Left renal pelvis (tissue), 4 donors: ENCODE data around the gene MIEN1. TPM values are rescaled to one million over a fixed set of nuclear protein-coding genes. Genes with fewer than 3 reads are reported as not detected.
"Not testable (repeated sequence)": the region's sequence is repeated elsewhere in the genome, so short reads cannot be mapped to it uniquely, and the experiment has no call there.

Experiments
- DNase-seq, 4 donors: peaks; one replicate each; pipeline ENCODE4 v3.0.0-alpha.2; 2013; ENCODE audit warnings: low read depth in 4 of 4, low spot score in 3 of 4
- polyA plus RNA-seq, 4 donors: library from polyadenylated mRNA; unstranded; fragments of 120-200 nt; gene quantifications; one replicate each; pipeline ENCODE4 v1.2.1, GENCODE V29; 2013; ENCODE audit not compliant: insufficient read length in 4 of 4

The MIEN1 gene
- polyA plus RNA-seq, 4 donors = 19.6 to 37.8 (median 34.2) TPM

DNA sequence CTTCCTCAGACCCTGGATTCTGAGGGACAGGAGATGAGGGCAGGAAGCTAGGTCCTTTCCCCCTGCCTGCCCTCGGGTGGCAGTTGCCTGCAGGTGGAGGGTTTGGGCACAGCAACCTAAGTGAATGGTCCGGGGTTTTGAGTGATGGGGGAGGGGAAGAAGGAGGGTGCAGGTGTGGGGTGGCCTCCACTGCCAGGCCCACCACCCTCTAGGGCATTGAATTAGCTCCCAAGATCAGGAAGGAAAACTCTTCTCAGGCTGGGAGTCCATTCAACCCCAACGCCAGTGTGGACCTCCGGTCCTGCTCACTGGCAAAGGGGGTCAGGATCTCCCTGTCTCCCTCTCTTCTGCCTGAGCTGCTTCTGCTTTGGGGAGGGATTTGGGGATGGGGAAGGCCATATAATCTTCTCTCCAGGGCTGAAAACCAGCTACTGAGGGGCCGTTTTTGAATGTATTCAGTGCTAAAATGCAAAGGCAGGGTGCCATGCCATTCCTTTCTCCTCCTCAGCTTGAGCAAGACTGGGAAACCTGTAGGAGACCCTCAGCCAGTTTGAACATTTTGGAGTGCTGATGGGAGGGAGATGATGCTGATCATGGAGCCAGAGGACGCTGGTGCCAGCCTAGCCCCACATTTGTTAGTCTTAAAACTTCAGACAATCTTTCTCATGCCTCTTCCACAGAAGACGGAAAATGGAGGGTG lies 26.2 kb upstream of the MIEN1 start:
- DNase-seq = no peak

DNA sequence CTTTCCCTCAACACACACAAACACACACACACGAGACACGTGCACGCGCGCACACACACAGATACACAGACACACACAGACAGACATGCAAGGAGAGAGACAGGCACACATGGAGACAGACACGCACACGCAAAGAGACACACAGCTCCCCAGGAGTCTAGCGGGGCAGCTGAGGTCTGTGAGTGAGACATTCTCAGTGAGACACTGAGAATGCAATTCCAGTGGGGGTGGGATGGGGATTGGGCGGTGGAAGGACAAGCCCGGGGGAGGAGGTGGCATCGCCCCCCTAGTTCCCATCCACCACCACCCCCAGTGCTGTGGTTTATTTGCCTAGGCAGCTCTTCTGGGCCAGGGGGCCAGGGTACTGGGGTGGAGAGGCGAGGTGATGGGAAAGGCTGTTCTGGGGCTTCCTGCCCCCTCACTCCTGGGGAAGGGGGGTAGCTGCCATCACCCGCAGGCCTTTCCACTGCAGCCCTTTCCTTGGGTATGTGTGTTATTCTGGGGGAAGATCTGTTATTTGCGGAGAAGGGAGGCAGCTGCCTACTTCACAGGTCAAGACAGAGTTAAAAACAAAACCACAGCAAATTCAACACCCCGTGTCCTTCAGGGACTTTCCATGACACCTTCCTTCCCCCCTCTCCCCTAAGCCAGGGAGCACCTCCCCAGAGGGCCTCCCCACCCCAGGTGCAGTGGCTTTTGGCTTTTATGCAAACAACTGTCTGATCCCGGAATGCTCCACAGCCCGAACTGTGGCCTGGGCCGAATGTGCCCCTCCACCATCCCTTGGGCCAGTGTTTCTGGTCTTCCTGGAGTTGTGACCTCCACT lies 25.4 kb upstream of the MIEN1 start:
- DNase-seq = no peak

DNA sequence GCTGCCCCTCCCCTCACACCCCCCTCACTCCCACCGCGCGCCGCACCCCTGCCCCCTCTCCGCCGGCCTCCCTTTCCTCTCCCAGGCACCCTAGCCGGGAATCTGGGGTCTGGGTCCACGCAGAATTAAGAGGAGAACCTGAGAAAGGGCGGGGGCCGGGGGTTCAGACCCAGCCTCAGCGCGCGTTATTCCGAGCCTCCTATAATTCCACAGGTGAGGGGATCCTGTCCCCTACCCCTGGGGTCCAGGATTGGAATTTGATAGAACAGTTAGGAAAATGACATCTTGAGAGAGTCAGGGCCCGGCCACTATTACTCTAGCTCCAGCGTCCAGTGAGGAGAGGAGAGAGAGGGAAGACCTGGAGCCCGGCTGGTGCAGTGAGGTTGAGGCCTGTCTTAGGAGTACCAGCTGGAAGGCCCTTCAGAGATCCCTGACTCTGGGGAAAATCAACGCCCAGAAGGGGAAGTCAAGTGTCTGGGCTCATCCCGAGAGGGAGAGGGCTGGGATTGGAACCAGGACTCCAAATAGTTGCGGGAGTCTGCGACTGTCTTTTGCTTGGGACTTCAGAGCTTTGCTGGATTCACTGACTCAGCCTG lies 24.7 kb upstream of the MIEN1 start:
- no peak for DNase-seq

DNA sequence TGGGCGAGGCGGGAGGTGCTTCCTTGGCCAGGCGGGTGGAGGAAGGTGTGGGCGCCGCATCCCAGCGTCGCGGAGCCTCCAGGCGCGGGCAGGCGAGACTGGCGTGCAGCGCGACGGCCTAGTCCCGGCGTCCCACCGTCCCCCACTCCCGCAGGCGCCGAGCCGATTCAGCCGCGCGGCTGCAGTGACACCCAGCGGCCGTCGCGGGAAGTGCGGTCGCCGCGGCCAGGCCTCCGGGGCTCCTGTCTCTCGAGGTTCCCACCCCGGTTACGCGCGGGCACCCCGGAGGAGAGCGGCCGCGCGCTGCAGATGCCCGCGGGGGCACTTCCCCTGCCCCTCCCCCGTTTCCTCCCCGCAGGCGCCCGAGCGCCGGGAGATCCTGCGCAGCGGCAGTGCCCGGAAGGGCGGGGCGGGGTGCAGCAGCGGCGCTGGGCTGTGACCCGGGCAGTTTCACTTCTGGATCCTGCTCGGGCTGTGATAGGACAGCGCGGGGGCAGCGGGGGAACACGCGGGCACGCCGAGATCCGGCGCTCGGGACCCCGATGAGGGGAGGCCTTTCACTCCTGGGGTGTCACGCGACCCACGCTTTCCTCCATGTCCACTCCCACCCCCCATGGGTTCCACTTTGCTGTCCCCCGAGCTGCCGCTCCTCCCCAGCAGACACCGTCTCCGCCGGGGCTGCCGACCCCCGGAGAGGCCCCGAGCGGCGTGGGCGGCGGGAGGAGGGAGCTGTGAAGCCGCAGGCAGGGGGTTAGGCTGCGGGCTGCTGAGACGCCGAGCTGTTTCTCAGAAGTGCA lies 24.0 kb upstream of the MIEN1 start:
- DNase-seq = peak in 1 of 4 donors; percentile 77

DNA sequence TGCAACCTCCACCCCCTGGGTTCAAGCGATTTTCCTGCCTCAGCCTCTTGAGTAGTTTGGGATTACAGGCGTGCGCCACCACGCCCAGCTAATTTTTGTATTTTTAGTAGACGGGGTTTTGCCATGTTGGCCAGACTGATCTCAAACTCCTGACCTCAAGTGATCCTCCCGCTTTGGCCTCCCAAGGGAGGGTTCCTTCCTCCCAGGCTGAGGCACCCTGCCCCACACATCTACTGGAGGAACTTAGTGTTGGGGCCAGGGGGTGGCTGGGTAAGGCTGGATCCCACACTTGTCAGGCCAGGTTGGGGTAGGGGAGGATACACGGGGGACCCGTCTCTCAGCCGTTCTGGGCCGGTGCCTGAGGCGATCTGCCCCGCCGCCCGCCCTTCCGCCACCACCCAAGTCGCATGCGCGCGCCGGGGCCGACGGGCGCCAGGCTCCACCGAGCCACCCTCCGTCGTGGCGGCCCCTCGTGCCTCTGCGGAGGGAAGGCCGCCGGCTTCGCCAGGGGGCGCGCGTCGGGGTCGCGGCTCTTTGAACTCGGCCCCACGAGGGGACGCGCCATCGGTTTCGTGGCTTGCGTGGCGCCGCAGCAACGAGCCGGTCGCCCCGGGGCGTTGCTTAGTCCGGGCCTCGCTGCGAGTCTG lies 23.3 kb upstream of the MIEN1 start:
- no peak for DNase-seq

DNA sequence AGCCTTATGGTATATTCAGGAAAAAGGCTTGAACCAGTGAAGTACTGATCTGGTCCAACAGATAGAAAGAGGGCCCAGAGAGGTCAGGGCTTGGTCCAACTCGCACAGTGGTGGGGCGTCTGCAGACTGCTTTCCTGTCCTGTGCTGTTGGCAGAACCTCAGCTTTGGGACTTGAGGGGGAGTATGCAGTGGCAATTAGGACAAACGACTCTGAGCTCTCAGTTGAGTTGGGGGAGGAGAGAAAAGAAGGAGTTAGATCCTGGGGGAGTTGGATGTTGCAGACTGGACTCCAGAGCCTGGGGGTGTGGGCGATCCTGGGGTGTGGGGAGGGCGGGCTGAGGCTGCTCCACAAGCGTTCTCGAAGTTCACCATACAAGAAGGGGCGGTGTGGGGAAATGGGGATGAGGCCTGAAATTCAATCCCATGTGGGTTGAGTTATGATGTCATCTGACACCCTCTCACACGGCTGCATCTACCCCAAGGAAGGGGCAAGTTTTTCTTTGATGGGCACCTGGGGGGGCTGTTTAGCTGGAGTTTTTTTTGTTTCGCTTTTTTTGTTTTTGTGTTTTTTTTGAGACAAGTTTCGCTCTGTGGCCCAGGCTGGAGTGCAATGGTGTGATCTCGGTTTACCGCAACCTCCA lies 22.0 kb upstream of the MIEN1 start:
- DNase-seq = no peak

DNA sequence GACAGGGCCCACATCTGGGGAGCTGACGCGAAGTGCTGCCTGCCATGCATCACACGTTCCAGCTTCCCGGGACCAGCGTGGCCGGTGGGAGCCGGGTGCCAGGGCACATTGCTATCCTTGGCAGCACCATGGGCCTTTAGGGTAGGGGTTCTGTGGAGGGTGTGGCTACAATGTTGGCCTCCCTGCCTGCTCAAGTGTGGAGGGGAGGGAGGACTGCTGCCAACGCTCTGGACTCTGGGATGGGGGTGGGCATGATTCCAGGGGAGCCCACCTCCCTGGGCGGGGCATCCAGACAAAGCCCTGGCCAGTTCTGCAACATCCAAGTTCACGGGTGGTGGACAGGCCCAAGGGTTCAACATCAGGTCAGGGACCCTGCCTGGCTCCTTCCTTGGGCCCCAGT lies 21.3 kb upstream of the MIEN1 start:
- DNase-seq = no peak

DNA sequence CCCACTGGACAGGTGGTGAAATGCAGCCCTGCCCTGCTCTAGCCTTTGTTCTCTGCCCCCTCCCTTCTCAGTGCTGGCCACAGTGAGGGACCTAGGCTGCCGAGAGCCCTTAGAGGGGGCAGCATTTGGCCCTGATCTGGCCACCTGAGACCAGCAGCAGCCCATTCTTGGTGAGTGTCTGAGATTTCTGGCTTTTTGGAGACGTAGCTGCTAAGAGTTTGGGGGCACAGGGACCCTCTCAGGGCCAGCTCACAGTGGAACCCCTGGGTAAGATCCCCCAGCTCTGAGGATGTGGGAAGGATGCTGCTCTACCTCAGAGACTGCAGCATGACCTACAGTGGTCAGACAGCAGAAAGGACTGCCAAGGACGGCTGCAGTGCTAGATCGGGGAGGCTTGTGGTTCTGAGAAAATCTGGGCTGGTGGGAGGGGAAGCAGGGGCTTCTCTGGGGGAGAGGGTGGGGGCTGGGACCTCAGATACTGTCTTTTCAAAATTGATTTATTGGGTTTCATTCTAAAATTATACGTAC lies 20.7 kb upstream of the MIEN1 start:
- DNase-seq = no peak

DNA sequence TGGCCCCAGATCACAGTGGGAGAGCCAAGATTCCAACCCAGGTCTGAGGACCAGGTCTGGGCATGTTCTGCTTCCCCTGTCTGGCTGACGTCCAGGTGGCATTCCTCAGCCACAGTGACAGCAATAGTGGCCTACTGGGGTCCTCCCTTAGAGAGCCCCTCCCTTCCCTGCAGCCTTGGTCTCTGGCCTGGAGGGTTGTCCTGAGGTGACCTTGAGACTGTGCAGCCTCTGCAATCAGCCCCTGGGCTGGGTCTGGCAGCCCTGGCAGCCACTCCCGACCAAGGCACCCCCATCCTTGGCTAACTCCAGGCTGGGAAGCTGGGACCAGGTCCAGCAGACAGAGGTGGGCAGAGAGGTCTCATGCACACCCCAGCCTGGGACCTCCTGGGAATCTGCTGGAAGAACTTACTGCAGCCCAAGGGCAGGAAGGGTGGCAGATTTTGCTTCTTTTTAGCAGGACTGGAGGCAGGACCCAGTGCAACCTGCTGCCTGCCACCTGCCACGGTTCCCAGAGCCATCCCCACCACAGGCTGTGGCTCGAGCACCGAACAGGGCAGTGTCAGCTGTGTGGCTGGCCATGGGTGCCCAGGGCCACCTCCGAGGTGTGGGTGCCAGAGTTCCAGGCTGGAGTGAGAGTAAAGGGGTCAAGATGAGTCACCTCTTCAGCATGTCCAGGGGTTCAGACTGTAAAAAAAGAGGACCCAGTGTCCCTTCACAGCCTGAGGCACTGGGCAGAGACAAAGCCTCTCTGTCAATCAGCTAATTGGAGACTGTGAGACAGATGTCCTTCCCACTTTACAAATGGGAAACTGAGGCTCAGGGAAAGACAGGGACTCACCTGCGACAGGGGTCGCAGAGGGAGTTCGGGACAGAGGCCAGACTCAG lies 20.0 kb upstream of the MIEN1 start:
- DNase-seq = no peak

DNA sequence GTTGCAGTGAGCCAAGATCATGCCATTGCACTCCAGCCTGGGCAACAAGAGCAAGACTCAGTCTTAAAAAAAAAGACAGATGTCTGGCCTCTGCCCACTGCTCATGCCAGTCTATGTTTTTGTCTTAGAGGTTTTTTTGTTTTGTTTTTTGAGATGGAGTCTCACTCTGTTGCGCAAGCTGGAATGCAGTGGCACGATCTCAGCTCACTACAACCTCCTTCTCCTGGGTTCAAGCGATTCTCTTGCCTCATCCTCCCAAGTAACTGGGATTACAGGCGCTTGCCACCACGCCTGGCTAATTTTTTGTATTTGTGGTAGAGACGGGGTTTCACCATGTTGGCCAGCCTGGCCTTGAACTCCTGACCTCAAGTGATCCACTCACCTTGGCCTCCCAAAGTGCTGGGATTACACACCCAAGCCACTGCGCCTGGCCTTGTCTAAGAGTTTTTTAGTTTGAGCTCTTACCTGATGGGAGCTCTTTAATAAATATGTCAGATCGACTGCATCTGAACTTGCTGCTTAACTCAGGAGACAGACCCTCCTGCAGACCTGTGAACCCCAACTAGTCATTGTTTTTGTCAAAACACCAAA lies 18.2 kb upstream of the MIEN1 start:
- not testable (repeated sequence) for DNase-seq

DNA sequence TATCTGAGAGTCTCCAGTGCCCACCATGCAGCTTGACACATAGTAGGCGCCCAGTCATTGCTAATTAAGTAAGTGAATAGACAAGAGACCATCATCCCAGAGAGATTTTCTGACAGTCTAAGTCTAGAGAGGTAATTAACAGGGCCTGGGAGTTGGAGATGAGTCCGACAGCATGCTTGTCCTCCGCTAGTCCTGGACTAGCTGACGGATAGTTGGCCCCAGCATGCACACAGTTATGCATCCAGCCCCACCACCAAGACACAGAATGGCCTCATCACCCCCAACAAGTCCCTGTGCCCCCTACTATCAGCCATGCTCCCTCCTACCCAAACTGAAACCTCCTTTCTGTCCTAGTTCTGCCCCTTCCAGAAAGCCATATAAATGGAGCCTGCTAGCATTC lies 17.4 kb upstream of the MIEN1 start:
- no peak for DNase-seq

DNA sequence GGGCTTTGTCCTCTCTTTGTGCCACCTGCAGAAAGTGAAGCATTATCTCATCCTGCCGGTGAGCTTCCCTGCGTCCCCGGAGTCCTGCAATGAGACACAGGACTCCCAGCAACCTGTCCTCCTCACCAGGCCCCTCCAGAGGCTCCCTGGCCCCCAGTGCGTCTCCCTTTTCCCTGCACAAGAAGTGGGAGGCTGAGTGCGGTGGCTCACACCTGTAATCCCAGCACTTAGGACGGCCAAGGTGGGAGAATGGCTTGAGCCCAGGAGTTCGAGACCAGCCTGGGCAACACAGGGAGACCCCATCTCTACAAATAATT lies 15.8 kb upstream of the MIEN1 start:
- no peak for DNase-seq

DNA sequence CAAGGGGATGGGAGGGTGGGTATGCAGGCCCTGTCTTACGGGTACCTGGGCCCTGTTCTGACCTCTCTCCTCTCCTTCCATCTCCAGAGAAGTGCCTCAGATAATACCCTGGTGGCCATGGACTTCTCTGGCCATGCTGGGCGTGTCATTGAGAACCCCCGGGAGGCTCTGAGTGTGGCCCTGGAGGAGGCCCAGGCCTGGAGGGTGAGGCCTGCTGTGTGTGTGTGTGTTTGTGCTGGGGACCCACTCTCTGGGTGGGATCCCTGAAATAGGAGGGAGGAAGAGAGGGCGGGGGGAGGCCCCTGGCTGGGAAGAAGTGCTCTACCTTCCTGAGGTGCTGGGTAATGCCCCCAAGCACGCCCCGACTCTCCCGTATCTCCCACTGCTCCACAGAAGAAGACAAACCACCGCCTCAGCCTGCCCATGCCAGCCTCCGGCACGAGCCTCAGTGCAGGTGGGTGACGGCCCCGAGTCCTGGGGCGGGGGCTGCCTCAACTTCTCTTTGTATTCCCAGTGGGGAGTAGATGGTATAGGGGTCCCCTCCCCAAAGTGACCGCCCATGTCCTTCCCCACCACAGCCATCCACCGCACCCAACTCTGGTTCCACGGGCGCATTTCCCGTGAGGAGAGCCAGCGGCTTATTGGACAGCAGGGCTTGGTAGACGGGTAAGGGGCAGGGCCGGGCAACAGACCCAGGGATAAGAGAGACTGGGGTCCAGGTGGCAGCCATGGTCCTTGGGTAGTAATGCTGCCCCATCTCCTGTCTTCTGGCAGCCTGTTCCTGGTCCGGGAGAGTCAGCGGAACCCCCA lies 15.2 kb upstream of the MIEN1 start:
- DNase-seq = no peak

DNA sequence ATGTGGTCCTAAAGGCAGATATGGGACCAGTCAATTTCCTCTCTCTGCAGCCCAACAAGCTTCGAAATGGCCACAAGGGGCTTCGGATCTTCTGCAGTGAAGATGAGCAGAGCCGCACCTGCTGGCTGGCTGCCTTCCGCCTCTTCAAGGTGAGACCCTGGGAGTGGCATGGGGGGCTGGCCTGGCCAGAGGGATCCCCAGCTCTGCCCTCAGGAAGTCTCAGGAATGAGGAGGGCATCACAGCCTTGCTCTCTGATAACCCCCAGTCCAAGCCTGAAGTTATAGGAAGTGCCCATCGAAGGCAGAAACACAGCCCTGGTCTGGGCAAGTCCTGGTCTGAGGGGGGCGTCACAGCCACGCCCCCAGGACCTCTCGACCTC lies 14.5 kb upstream of the MIEN1 start:
- DNase-seq = no peak

DNA sequence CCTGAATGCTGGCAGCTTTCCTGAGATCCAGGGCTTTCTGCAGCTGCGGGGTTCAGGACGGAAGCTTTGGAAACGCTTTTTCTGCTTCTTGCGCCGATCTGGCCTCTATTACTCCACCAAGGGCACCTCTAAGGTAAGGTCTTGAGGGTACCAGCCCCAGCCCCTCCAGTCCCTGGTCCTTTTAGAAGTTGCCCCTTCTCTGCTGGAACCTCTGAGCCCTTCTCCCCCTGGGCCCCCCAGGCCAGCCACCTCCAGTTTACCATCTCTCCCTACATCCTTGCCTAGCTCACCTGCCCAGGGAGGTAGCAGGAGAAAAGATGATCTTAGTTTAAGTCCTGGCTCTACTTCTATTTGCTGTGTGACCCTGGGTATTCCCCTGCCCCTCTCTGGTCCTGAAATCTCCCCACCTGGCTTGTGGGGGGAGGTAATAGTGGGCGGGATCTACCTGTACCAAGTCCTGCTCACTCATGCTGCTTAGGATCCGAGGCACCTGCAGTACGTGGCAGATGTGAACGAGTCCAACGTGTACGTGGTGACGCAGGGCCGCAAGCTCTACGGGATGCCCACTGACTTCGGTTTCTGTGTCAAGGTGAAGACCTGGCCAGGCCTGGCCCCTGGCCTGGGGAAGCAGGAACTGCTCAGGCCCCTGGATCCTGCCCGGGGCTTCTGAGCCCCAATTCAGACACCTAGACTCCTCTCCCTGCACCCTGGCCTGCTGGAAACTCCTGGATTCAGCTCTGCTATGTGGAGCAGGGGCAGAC lies 13.9 kb upstream of the MIEN1 start:
- no peak for DNase-seq

DNA sequence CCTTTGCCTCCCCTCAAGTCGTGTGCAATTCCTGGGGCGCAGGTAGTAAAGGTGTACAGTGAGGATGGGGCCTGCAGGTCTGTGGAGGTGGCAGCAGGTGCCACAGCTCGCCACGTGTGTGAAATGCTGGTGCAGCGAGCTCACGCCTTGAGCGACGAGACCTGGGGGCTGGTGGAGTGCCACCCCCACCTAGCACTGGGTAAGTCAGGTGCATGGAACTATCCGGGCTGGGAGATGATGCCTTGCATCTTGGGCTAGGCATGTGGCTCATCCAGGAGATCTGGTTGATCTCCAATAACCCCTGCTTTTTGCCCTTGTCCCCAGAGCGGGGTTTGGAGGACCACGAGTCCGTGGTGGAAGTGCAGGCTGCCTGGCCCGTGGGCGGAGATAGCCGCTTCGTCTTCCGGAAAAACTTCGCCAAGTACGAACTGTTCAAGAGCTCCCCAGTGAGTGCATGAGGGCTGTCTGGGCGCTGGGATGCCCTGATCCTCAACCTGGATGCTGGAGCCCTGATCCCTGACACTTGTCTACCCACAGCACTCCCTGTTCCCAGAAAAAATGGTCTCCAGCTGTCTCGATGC lies 12.6 kb upstream of the MIEN1 start:
- DNase-seq = no peak
